H9 (cell line): ENCODE results near the gene OGFOD1. TPM values are rescaled to one million over a fixed set of nuclear protein-coding genes. Genes with fewer than 3 reads are reported as not detected.

Source experiments
- DNase-seq: peaks from one replicate; pipeline ENCODE4 v3.0.0-alpha.2; 2017
- H2AFZ ChIP-seq: one replicate; pipeline ENCODE4 v1.6.1; 2013; ENCODE audit warnings: mild to moderate bottlenecking, low read length, control low read depth, moderate library complexity
- H2AK5ac ChIP-seq: 2 replicates; pipeline ENCODE4 v1.6.1; 2013; ENCODE audit warnings: low read length, control low read depth, mixed read lengths; ENCODE audit not compliant: insufficient read length
- H2BK120ac ChIP-seq: one replicate; pipeline ENCODE4 v1.6.1; 2013; ENCODE audit warnings: low read depth, mild to moderate bottlenecking, low read length, control low read depth, inconsistent platforms; ENCODE audit not compliant: poor library complexity, severe bottlenecking
- H2BK12ac ChIP-seq: 2 replicates; pipeline ENCODE4 v1.6.1; 2013; ENCODE audit warnings: low read length, control low read depth, mixed read lengths, low read depth; ENCODE audit not compliant: insufficient read length
- H2BK15ac ChIP-seq: 2 replicates; pipeline ENCODE4 v1.6.1; 2013; ENCODE audit warnings: low read depth, low read length, control low read depth
- H2BK20ac ChIP-seq: one replicate; pipeline ENCODE4 v1.6.1; 2013; ENCODE audit warnings: low read depth, mild to moderate bottlenecking, low read length, control low read depth, inconsistent platforms; ENCODE audit not compliant: poor library complexity, severe bottlenecking
- H2BK5ac ChIP-seq: 2 replicates; pipeline ENCODE4 v1.6.1; 2013; ENCODE audit warnings: low read length, control low read depth, mixed read lengths; ENCODE audit not compliant: insufficient read length
- H3K14ac ChIP-seq: 2 replicates; pipeline ENCODE4 v1.6.1; 2013; ENCODE audit warnings: low read length, control low read depth; ENCODE audit not compliant: insufficient read depth
- H3K18ac ChIP-seq: 2 replicates; pipeline ENCODE4 v1.6.1; 2013; ENCODE audit warnings: low read depth, mild to moderate bottlenecking, mixed read lengths, low read length, control low read depth; ENCODE audit not compliant: insufficient read length
- H3K23ac ChIP-seq: 2 replicates; pipeline ENCODE4 v1.6.1; 2013; ENCODE audit warnings: low read length, control low read depth, mixed read lengths, low read depth; ENCODE audit not compliant: insufficient read length
- H3K23me2 ChIP-seq: 2 replicates; pipeline ENCODE4 v1.6.1; 2013; ENCODE audit warnings: low read depth, mild to moderate bottlenecking, mixed read lengths, low read length, control low read depth; ENCODE audit not compliant: insufficient read length, poor library complexity, severe bottlenecking
- H3K27ac ChIP-seq: 2 replicates; pipeline ENCODE4 v1.5.1; 2013; ENCODE audit warnings: low read length, control low read depth, mixed read lengths, low read depth; ENCODE audit not compliant: insufficient read length
- H3K27me3 ChIP-seq: 2 replicates; pipeline ENCODE4 v1.6.1; 2013; ENCODE audit warnings: low read length, control low read depth, inconsistent platforms; ENCODE audit not compliant: insufficient read depth
- H3K4ac ChIP-seq: 2 replicates; pipeline ENCODE4 v1.6.1; 2013; ENCODE audit warnings: low read depth, mild to moderate bottlenecking, control low read depth, inconsistent platforms, low read length, moderate library complexity
- H3K4me1 ChIP-seq: 2 replicates; pipeline ENCODE4 v1.6.1; 2013; ENCODE audit warnings: low read length, control low read depth, inconsistent platforms; ENCODE audit not compliant: insufficient read depth
- H3K4me2 ChIP-seq: 2 replicates; pipeline ENCODE4 v1.6.1; 2013; ENCODE audit warnings: low read length, control low read depth, mixed read lengths; ENCODE audit not compliant: insufficient read length, insufficient read depth
- H3K56ac ChIP-seq: 2 replicates; pipeline ENCODE4 v1.6.1; 2013; ENCODE audit warnings: low read depth, mild to moderate bottlenecking, mixed read lengths, low read length, control low read depth; ENCODE audit not compliant: insufficient read length
- H3K79me1 ChIP-seq: 2 replicates; pipeline ENCODE4 v1.6.1; 2013; ENCODE audit warnings: low read depth, mild to moderate bottlenecking, moderate library complexity, low read length, control low read depth, inconsistent platforms; ENCODE audit not compliant: insufficient read depth, poor library complexity, severe bottlenecking
- H3K79me2 ChIP-seq: 2 replicates; pipeline ENCODE4 v1.6.1; 2013; ENCODE audit warnings: low read length, control low read depth, inconsistent platforms; ENCODE audit not compliant: insufficient read depth
- H3K9ac ChIP-seq: 2 replicates; pipeline ENCODE4 v1.6.1; 2013; ENCODE audit warnings: low read length, control low read depth, mixed read lengths; ENCODE audit not compliant: insufficient read length; ENCODE audit errors: extremely low read depth
- H3K9me3 ChIP-seq: one replicate; pipeline ENCODE4 v1.6.1; 2013; ENCODE audit warnings: low read depth, low read length, inconsistent platforms; ENCODE audit not compliant: control insufficient read depth
- H3T11ph ChIP-seq: one replicate; pipeline ENCODE4 v1.6.1; 2013; ENCODE audit warnings: mild to moderate bottlenecking, low read length, control low read depth, inconsistent platforms
- H4K20me1 ChIP-seq: one replicate; pipeline ENCODE4 v1.6.1; 2013; ENCODE audit not compliant: control insufficient read depth, insufficient read length, insufficient read depth
- H4K5ac ChIP-seq: 2 replicates; pipeline ENCODE4 v1.6.1; 2013; ENCODE audit warnings: low read depth, mild to moderate bottlenecking, mixed read lengths, low read length, control low read depth; ENCODE audit not compliant: insufficient read length
- H4K8ac ChIP-seq: replicated peaks from 2 replicates; pipeline ENCODE4 v1.6.1; 2013; ENCODE audit warnings: low read length, control low read depth, mixed read lengths, low read depth; ENCODE audit not compliant: insufficient read length
- H4K91ac ChIP-seq: 2 replicates; pipeline ENCODE4 v1.6.1; 2013; ENCODE audit warnings: low read depth, mild to moderate bottlenecking, moderate library complexity, mixed read lengths, low read length, control low read depth; ENCODE audit not compliant: insufficient read length
- H3K27ac Mint-ChIP-seq, 3 experiments: 2 replicates in 2 of 3; 3 replicates in 1 of 3; pipeline ENCODE4 v1.8.0; 2020 to 2021; ENCODE audit warnings: mixed read lengths in 3 of 3, mild to moderate bottlenecking in 1 of 3, moderate library complexity in 1 of 3
- H3K27me3 Mint-ChIP-seq: 2 replicates; pipeline ENCODE4 v1.8.0; 2021; ENCODE audit warnings: low read depth, mild to moderate bottlenecking, moderate library complexity, mixed read lengths
- H3K36me3 Mint-ChIP-seq, 3 experiments: 2 replicates in 2 of 3; 3 replicates in 1 of 3; pipeline ENCODE4 v1.8.0; 2020 to 2021; ENCODE audit warnings: low read depth in 3 of 3, mixed read lengths in 3 of 3; ENCODE audit not compliant: insufficient read depth in 1 of 3
- H3K4me1 Mint-ChIP-seq, 2 experiments: 2 replicates each; pipeline ENCODE4 v1.8.0; 2020; ENCODE audit warnings: mixed read lengths in 2 of 2
- H3K4me3 Mint-ChIP-seq, 2 experiments: 2 replicates in 1 of 2; 3 replicates in 1 of 2; pipeline ENCODE4 v1.8.0; 2020 to 2021; ENCODE audit warnings: mild to moderate bottlenecking in 2 of 2, mixed read lengths in 2 of 2, moderate library complexity in 1 of 2
- H3K9me3 Mint-ChIP-seq, 2 experiments: 2 replicates in 1 of 2; 3 replicates in 1 of 2; pipeline ENCODE4 v1.8.0; 2020; ENCODE audit warnings: mild to moderate bottlenecking in 2 of 2, mixed read lengths in 2 of 2, moderate library complexity in 1 of 2
- WGBS: extraction: QIAGEN DNeasy Blood & Tissue Kit; methylation state at CpG from one replicate; pipeline ENCODE4 v1.1.7; 2013; ENCODE audit warnings: missing lambda C conversion rate, low lambda C conversion rate, mixed read lengths; ENCODE audit not compliant: insufficient read length; ENCODE audit errors: extremely low coverage; 5-methylcytosine and 5-hydroxymethylcytosine counted together
- total RNA-seq: library from RNA; stranded (reverse); gene quantifications from 2 replicates; pipeline ENCODE4 v1.2.1, GENCODE V29; 2021
- TF ChIP-seq, protein P1 (sequence below): fragments of 200-600 bp; sonication (generic); conservative IDR thresholded peaks from 3 replicates; pipeline ENCODE4 v1.8.0; 2021; ENCODE audit warnings: antibody characterized with exemption, mild to moderate bottlenecking

OGFOD1 gene
- total RNA-seq, 1 experiment from 2014 or later, result 66.5 TPM

GRCh38 chr16:56505181-56505580 lies 53.8 kb downstream of the OGFOD1 start:
- H3K27ac Mint-ChIP-seq, result no peak overlapping the region
- H2AK5ac ChIP-seq, result no peak overlapping the region
- H3K4ac ChIP-seq, result no peak overlapping the region
- H3K79me1 ChIP-seq, result no peaks in the 10 kb centered on the region
- H4K8ac ChIP-seq, result no peak overlapping the region
- no peak overlapping the region for H2BK15ac ChIP-seq
- no peaks in the 10 kb centered on the region for H3K27me3 ChIP-seq
- H4K91ac ChIP-seq, result no peak overlapping the region
- no peak overlapping the region for H2BK120ac ChIP-seq
- H3K14ac ChIP-seq, result no peak overlapping the region
- H4K20me1 ChIP-seq, result no peaks in the 10 kb centered on the region
- no peak overlapping the region for H2BK12ac ChIP-seq
- H4K5ac ChIP-seq, result no peak overlapping the region
- H3K4me1 Mint-ChIP-seq, result no peaks in the 10 kb centered on the region
- no peaks in the 10 kb centered on the region for H3K4me1 ChIP-seq
- no peaks in the 10 kb centered on the region for H3K23me2 ChIP-seq
- no CpG with 5 or more reads among the region's 3 CpGs for WGBS
- H3K27me3 Mint-ChIP-seq, result no peaks in the 10 kb centered on the region
- H3T11ph ChIP-seq, result no peak overlapping the region
- no peak overlapping the region for H3K23ac ChIP-seq
- no peak overlapping the region for H3K9ac ChIP-seq
- peaks cover 2 to 28% (median 25%) of the 10 kb centered on the region in 3 experiments; a peak in 6 of 7 replicates for H3K36me3 Mint-ChIP-seq
- no peak overlapping the region for H3K18ac ChIP-seq
- H2BK5ac ChIP-seq, result no peak overlapping the region
- TF ChIP-seq, protein P1, sequence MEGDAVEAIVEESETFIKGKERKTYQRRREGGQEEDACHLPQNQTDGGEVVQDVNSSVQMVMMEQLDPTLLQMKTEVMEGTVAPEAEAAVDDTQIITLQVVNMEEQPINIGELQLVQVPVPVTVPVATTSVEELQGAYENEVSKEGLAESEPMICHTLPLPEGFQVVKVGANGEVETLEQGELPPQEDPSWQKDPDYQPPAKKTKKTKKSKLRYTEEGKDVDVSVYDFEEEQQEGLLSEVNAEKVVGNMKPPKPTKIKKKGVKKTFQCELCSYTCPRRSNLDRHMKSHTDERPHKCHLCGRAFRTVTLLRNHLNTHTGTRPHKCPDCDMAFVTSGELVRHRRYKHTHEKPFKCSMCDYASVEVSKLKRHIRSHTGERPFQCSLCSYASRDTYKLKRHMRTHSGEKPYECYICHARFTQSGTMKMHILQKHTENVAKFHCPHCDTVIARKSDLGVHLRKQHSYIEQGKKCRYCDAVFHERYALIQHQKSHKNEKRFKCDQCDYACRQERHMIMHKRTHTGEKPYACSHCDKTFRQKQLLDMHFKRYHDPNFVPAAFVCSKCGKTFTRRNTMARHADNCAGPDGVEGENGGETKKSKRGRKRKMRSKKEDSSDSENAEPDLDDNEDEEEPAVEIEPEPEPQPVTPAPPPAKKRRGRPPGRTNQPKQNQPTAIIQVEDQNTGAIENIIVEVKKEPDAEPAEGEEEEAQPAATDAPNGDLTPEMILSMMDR, result no peak
- H3K56ac ChIP-seq, result no peak overlapping the region
- H2AFZ ChIP-seq, result no peak overlapping the region
- no peaks in the 10 kb centered on the region for H3K9me3 Mint-ChIP-seq
- no peaks in the 10 kb centered on the region for H3K79me2 ChIP-seq
- H3K9me3 ChIP-seq, result no peaks in the 10 kb centered on the region
- H3K27ac ChIP-seq, result no peak overlapping the region
- H3K4me3 Mint-ChIP-seq, result no peak overlapping the region
- no peak for DNase-seq
- H2BK20ac ChIP-seq, result no peak overlapping the region
- H3K4me2 ChIP-seq, result no peak overlapping the region
